Subcutaneous abdominal adipose tissue (tissue), 5 donors: ENCODE data around the gene CLDN24.

Source experiments
- H3K27ac ChIP-seq: one replicate; pipeline ENCODE4 v1.7.0; 2013; ENCODE audit warnings: low read depth, mild to moderate bottlenecking, inconsistent platforms, low read length, moderate library complexity
- H3K27me3 ChIP-seq, 5 donors: one replicate each; pipeline ENCODE4 v1.7.0; 2013; ENCODE audit warnings: low read length in 5 of 5, inconsistent platforms in 1 of 5; ENCODE audit not compliant: control insufficient read depth in 5 of 5, insufficient read depth in 4 of 5
- H3K36me3 ChIP-seq, 5 donors: one replicate each; pipeline ENCODE4 v1.7.0; 2013; ENCODE audit warnings: low read length in 5 of 5; ENCODE audit not compliant: control insufficient read depth in 5 of 5, insufficient read depth in 5 of 5
- H3K4me1 ChIP-seq, 5 donors: one replicate each; pipeline ENCODE4 v1.7.0; 2013; ENCODE audit warnings: low read length in 5 of 5, mild to moderate bottlenecking in 3 of 5, moderate library complexity in 1 of 5; ENCODE audit not compliant: control insufficient read depth in 5 of 5, insufficient read depth in 5 of 5
- H3K4me3 ChIP-seq, 5 donors: one replicate each; pipeline ENCODE4 v1.7.0; 2013; ENCODE audit warnings: low read length in 5 of 5, low read depth in 1 of 5
- H3K9ac ChIP-seq, 5 donors: one replicate each; pipeline ENCODE4 v1.7.0; 2013; ENCODE audit warnings: low read length in 5 of 5, mild to moderate bottlenecking in 4 of 5, moderate library complexity in 3 of 5
- H3K9me3 ChIP-seq, 5 donors: one replicate each; pipeline ENCODE4 v1.7.0; 2013; ENCODE audit warnings: low read length in 5 of 5; ENCODE audit not compliant: control insufficient read depth in 5 of 5
- donor health status: healthy.
- donor health status: healthy.
- donor health status: healthy.
- donor health status: healthy.
- donor health status: healthy.

Gene CLDN24

GRCh38 chr4:183335369-183335940, 13.2 kb upstream of the CLDN24 start:
- Histone ChIP-seq H3K27ac (no peak overlapping the region), H3K4me1 (peaks cover 0 to 6% (median 3%) of the 10 kb centered on the region in 5 donors), H3K9me3 (no peaks in the 10 kb centered on the region), H3K36me3 (no peaks in the 10 kb centered on the region), H3K27me3 (no peaks in the 10 kb centered on the region), H3K4me3 (no peak overlapping the region), H3K9ac (no peak overlapping the region)

- Histone ChIP-seq H3K27ac (no peak overlapping the region), H3K27me3 (no peaks in the 10 kb centered on the region), H3K36me3 (no peaks in the 10 kb centered on the region), H3K4me1 (peaks cover 0 to 6% (median 3%) of the 10 kb centered on the region in 5 donors), H3K9ac (no peak overlapping the region), H3K9me3 (peaks cover 0 to 6% (median 0%) of the 10 kb centered on the region in 5 donors), H3K4me3 (no peak overlapping the region)
Measured at GRCh38 chr4:183333983-183334382, 11.8 kb upstream of the CLDN24 start.

- Histone ChIP-seq H3K9me3 (peaks cover 0 to 6% (median 0%) of the 10 kb centered on the region in 5 donors), H3K4me3 (no peak overlapping the region), H3K27ac (no peak overlapping the region), H3K9ac (no peak overlapping the region), H3K36me3 (no peaks in the 10 kb centered on the region), H3K4me1 (peaks cover 0 to 6% (median 3%) of the 10 kb centered on the region in 5 donors), H3K27me3 (no peaks in the 10 kb centered on the region)
Measured at GRCh38 chr4:183333202-183333601, 11.0 kb upstream of the CLDN24 start.

GRCh38 chr4:183332447-183332846, 10.2 kb upstream of the CLDN24 start:
- Histone ChIP-seq H3K4me3 (no peak overlapping the region), H3K9me3 (peaks cover 0 to 6% (median 0%) of the 10 kb centered on the region in 5 donors), H3K27ac (no peak overlapping the region), H3K27me3 (no peaks in the 10 kb centered on the region), H3K36me3 (no peaks in the 10 kb centered on the region), H3K9ac (no peak overlapping the region), H3K4me1 (peaks cover 0 to 6% (median 1%) of the 10 kb centered on the region in 5 donors)

GRCh38 chr4:183330841-183331240, 8.6 kb upstream of the CLDN24 start:
- Histone ChIP-seq H3K27ac (no peak overlapping the region), H3K4me1 (peaks cover 0 to 6% (median under 1%) of the 10 kb centered on the region in 5 donors), H3K9ac (no peak overlapping the region), H3K9me3 (peaks cover 0 to 6% (median 0%) of the 10 kb centered on the region in 5 donors), H3K36me3 (peaks cover 0 to 4% (median 0%) of the 10 kb centered on the region in 5 donors), H3K4me3 (no peak overlapping the region), H3K27me3 (no peaks in the 10 kb centered on the region)

- H3K4me3 ChIP-seq, result no peak overlapping the region
- peaks cover 0 to 2% (median 0%) of the 10 kb centered on the region in 5 donors for H3K4me1 ChIP-seq
- no peaks in the 10 kb centered on the region for H3K27me3 ChIP-seq
- H3K9me3 ChIP-seq, result peaks cover 0 to 6% (median 0%) of the 10 kb centered on the region in 5 donors
- H3K36me3 ChIP-seq, result peaks cover 0 to 4% (median 0%) of the 10 kb centered on the region in 5 donors
- no peak overlapping the region for H3K9ac ChIP-seq
- H3K27ac ChIP-seq, result no peak overlapping the region
Measured at GRCh38 chr4:183329954-183330742, 7.9 kb upstream of the CLDN24 start.

GRCh38 chr4:183329244-183329643, 7.0 kb upstream of the CLDN24 start:
- H3K9me3 ChIP-seq, result peaks cover 0 to 6% (median 0%) of the 10 kb centered on the region in 5 donors
- no peak overlapping the region for H3K4me3 ChIP-seq
- H3K4me1 ChIP-seq, result peaks cover 0 to 2% (median 0%) of the 10 kb centered on the region in 5 donors
- no peak overlapping the region for H3K27ac ChIP-seq
- no peak overlapping the region for H3K9ac ChIP-seq
- H3K36me3 ChIP-seq, result peaks cover 0 to 4% (median 0%) of the 10 kb centered on the region in 5 donors
- no peaks in the 10 kb centered on the region for H3K27me3 ChIP-seq

- Histone ChIP-seq H3K36me3 (peaks cover 0 to 4% (median 0%) of the 10 kb centered on the region in 5 donors), H3K27me3 (no peaks in the 10 kb centered on the region), H3K4me1 (peaks cover 0 to 2% (median 0%) of the 10 kb centered on the region in 5 donors), H3K27ac (no peak overlapping the region), H3K9me3 (peaks cover 0 to 6% (median 0%) of the 10 kb centered on the region in 5 donors), H3K9ac (no peak overlapping the region), H3K4me3 (no peak overlapping the region)
Measured at GRCh38 chr4:183328832-183329231, 6.6 kb upstream of the CLDN24 start.

- H3K9me3 ChIP-seq, result peaks cover 0 to 6% (median 0%) of the 10 kb centered on the region in 5 donors
- no peaks in the 10 kb centered on the region for H3K27me3 ChIP-seq
- no peak overlapping the region for H3K27ac ChIP-seq
- peaks cover 0 to 2% (median 0%) of the 10 kb centered on the region in 5 donors for H3K4me1 ChIP-seq
- no peak overlapping the region for H3K9ac ChIP-seq
- no peak overlapping the region for H3K4me3 ChIP-seq
- peaks cover 0 to 7% (median 2%) of the 10 kb centered on the region in 5 donors for H3K36me3 ChIP-seq
Measured at GRCh38 chr4:183327827-183328226, 5.6 kb upstream of the CLDN24 start.

- no peak overlapping the region for H3K4me3 ChIP-seq
- H3K27me3 ChIP-seq, result no peaks in the 10 kb centered on the region
- peaks cover 0 to 2% (median 0%) of the 10 kb centered on the region in 5 donors for H3K4me1 ChIP-seq
- peaks cover 0 to 7% (median 2%) of the 10 kb centered on the region in 5 donors for H3K36me3 ChIP-seq
- no peak overlapping the region for H3K9ac ChIP-seq
- no peak overlapping the region for H3K27ac ChIP-seq
- H3K9me3 ChIP-seq, result peaks cover 0 to 6% (median 0%) of the 10 kb centered on the region in 5 donors
Measured at GRCh38 chr4:183326853-183327252, 4.6 kb upstream of the CLDN24 start.
